NCI-H82 treated with DMSO at 0.1 percent for 48 hours (cell line): ENCODE results near the gene LTK.

Experiments
- DNase-seq: peaks from one replicate; lab custom pipeline; 2025; ENCODE audit not compliant: unreplicated experiment; lab: John Stamatoyannopoulos, UW

LTK gene

GRCh38 chr15:41513506-41514227 is at the start of gene LTK:
LTK (minus strand) TSS chr15:41513827; CDS start chr15:41513709, 118 bp downstream.
- peak; percentile 49 for DNase-seq

- DNase-seq, result peak; percentile 77
Observed at GRCh38 chr15:41562784-41563198, 49.2 kb upstream of the LTK start.

DNA sequence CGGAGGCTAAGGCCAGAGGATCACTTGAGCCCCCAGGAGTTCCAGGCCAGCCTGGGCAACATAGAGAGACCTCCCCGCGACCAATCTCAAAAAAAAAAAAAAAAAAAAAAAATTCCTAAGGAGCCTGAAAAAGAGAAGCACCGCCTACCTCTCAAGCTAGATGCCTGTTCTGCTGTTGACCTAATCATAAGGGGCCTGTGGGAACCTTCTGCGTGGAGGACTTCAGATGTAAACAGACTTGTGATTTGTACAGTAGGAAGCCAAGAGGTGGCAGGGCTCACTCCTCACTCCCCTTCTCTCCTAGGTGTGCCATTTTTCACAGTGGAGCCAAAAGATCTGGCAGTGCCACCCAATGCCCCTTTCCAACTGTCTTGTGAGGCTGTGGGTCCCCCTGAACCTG is 48.6 kb upstream of the LTK start:
- no peak for DNase-seq

- DNase-seq, result no peak
Observed at GRCh38 chr15:41561777-41562145, 48.1 kb upstream of the LTK start.

GRCh38 chr15:41561104-41561776 is 47.6 kb upstream of the LTK start:
- no peak for DNase-seq

- DNase-seq, result no peak
Observed at GRCh38 chr15:41560572-41560874, 46.9 kb upstream of the LTK start.

GRCh38 chr15:41559239-41559782 is 45.7 kb upstream of the LTK start:
- DNase-seq, result no peak

DNA sequence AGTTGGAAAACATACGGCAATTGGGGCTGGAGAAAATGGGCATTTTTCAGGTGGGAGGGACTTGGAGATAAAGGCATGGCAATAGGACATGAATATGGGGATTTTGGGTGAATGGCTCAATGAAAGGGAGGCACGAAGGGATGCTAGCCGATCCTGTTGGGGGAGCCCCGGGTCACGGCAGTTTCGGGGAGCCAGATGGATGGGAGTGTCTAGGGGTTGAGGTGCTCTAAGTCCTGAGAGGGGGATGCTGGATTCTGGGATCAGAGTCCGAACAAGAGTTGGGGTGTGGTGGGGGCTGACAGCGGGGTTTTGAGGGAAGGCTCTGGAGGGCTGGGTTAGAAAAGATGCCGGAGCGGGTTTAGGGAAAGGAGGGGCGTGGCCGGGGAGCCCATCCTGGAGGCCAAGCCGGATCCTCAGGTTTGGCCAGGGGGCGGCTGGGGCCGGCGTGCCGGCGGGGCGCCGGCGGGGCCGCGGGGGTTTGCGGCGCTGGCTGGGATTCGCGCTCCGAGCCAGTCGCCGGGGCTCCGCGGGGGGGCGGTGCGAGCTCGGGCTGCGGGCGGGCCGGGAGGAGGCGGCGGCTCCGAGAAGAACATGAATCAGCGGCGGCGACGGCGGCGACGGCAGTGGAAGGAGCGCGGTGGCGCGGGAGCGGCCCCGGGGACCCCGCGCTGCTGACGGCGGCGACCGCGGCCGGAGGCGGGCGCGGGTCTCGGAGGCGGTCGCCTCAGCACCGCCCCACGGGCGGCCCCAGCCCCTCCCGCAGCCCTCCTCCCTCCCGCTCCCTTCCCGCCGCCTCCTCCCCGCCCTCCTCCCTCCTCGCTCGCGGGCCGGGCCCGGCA is 45.0 kb upstream of the LTK start, which contains the start of gene TYRO3:
TSS of gene TYRO3 (plus strand) at position 813 of the 839 bp plus-strand sequence. CDS start 46 bp downstream, outside the sequence.
- no peak for DNase-seq

- peak; percentile 53 for DNase-seq
Observed at GRCh38 chr15:41557673-41558399, 44.2 kb upstream of the LTK start.

- no peak for DNase-seq
Observed at GRCh38 chr15:41556677-41557076, 43.0 kb upstream of the LTK start.

GRCh38 chr15:41554915-41555314 is 41.3 kb upstream of the LTK start:
- DNase-seq, result no peak

DNA sequence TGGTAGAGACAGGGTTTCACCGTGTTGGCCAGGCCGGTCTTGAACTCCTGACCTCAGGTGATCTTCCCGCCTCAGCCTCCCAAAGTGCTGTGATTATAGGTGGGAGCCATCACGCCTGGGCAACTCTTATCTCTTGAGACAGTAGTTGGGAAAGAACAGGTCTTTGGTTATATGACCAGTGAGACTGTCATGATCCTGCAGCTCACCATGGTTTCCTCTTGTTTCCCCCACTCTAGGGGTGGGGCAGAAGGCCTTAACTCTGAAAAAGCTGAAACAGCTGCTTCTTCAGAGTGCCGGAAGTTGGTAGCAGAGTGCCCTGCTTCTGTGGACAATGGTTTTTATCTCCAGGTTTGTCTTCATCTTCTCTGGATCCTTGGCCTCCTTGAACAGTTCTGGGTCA is 40.7 kb upstream of the LTK start:
- no peak for DNase-seq

GRCh38 chr15:41553731-41554130 is 40.1 kb upstream of the LTK start:
- no peak for DNase-seq

- DNase-seq, result no peak
Observed at GRCh38 chr15:41550066-41550775, 36.6 kb upstream of the LTK start.

GRCh38 chr15:41546851-41547786 is 33.5 kb upstream of the LTK start:
- DNase-seq, result no peak

DNA sequence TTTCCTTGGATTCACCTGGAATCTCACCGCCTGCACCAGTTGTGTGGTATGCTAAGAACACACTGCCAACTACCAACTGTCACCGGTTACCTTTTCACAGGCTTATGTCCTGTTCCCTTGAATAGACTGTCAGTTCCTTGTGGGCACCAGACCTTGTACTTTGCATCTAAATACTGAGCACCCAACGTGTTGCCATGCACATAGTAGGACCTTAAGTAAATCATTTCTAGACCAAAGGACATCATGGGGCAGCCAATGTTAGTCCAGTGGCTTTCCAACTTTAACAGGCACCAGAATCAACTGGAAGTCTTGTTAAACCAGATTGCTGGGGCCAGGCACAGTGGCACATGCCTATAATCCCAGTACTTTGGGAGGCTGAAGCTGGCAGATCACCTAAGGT is 31.6 kb upstream of the LTK start:
- DNase-seq, result no peak

DNA sequence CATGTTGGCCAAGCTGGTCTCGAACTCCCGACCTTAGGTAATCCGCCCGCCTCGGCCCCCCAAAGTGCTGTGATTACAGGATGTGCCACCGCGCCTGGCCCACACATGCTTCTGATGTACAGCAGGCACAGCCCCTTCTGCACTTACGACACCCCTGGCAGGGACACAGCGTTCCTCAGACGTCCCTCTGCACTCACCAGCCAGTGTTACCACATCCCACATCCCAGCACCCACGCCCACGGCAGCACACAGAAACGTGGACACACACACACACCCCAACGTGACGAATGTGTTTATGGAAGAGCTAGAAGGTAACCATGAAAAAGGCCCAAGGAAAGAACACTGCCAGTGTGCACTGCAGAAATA is 31.0 kb upstream of the LTK start:
- DNase-seq, result no peak

- no peak for DNase-seq
Observed at GRCh38 chr15:41543521-41543870, 29.9 kb upstream of the LTK start.

DNA sequence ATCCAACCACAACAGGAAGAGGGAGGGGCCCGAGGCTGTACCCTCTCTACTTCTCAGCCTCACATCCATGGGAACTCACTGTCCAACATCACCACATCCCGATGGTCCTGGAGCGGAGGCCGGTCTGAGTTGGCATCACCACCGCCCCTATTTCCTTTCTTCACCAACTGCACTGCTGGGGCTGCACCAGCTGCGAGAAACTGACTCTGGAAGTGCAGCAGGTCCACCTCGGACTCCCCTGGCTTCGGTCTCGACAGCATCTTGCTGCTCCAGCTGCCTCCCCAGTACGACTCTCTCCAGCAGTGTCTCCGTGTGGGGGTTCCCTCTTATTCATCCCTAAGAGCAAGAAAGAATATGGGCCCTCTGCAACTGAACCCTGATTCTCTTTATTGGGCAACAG is 23.2 kb upstream of the LTK start:
- DNase-seq, result no peak
